A673 (cell line): ENCODE data around the gene KRTAP5-3. TPM values are rescaled to one million over a fixed set of nuclear protein-coding genes. Genes with fewer than 3 reads are reported as not detected.

Experiments used
- BruUV-seq: library from RNA; stranded (reverse); fragments of 400-500 nt; replicated peaks from 2 replicates; lab custom pipeline; 2021; lab: Mats Ljungman, UMichigan
- CTCF ChIA-PET: fragments of 300-600 bp; sonication (Branson Sonifier 250); formaldehyde crosslinking; loops from one replicate; lab custom pipeline; 2022; ENCODE audit warnings: antibody characterized with exemption; lab: Charles Lee
- POLR2A ChIA-PET: fragments of 300-600 bp; sonication (Branson Sonifier 250); formaldehyde crosslinking; loops from one replicate; lab custom pipeline; 2022; ENCODE audit warnings: antibody characterized with exemption; ENCODE audit not compliant: low non-redundant PET; lab: Charles Lee
- DNase-seq: peaks from one replicate; pipeline ENCODE4 v3.0.0-alpha.2; 2015; ENCODE audit warnings: low spot score
- H3K27ac ChIP-seq: fragments of 200-600 bp; sonication (generic); 2 replicates; pipeline ENCODE4 v1.5.1; 2016; ENCODE audit warnings: mixed run types, low read depth, mild to moderate bottlenecking, mixed read lengths, antibody characterized with exemption, low read length; ENCODE audit not compliant: poor library complexity, severe bottlenecking
- H3K27me3 ChIP-seq: fragments of 200-600 bp; sonication (generic); replicated peaks from 2 replicates; pipeline ENCODE4 v1.6.1; 2017; ENCODE audit warnings: mixed run types, low read depth, mild to moderate bottlenecking, mixed read lengths, antibody characterized with exemption, low read length; ENCODE audit not compliant: insufficient read depth, poor library complexity
- H3K36me3 ChIP-seq: fragments of 200-600 bp; sonication (generic); 2 replicates; pipeline ENCODE4 v1.6.1; 2016; ENCODE audit warnings: mixed run types, mild to moderate bottlenecking, mixed read lengths, antibody characterized with exemption, low read length; ENCODE audit not compliant: insufficient read depth, poor library complexity, severe bottlenecking
- H3K4me1 ChIP-seq: fragments of 200-600 bp; sonication (generic); 2 replicates; pipeline ENCODE4 v1.6.1; 2017; ENCODE audit warnings: mixed run types, mild to moderate bottlenecking, mixed read lengths, antibody characterized with exemption, low read length; ENCODE audit not compliant: insufficient read depth, poor library complexity, severe bottlenecking
- H3K4me3 ChIP-seq: fragments of 200-600 bp; sonication (generic); 2 replicates; pipeline ENCODE4 v1.5.1; 2016; ENCODE audit warnings: low read depth, mixed run types, mild to moderate bottlenecking, mixed read lengths, low read length; ENCODE audit not compliant: poor library complexity, severe bottlenecking
- H3K9me3 ChIP-seq: fragments of 200-600 bp; sonication (generic); 2 replicates; pipeline ENCODE4 v1.6.1; 2016; ENCODE audit warnings: mixed run types, low read depth, mild to moderate bottlenecking, mixed read lengths, antibody characterized with exemption, low read length; ENCODE audit not compliant: poor library complexity, severe bottlenecking
- EZH2 ChIP-seq: fragments of 200-600 bp; sonication (generic); IDR thresholded peaks from 2 replicates; pipeline ENCODE4 v1.6.1; 2017; ENCODE audit warnings: borderline replicate concordance, low read depth, mild to moderate bottlenecking, mixed read lengths, antibody characterized with exemption, low read length; ENCODE audit not compliant: poor library complexity, severe bottlenecking
- intact Hi-C: fragments of 100-400 bp; cut with micrococcal nuclease; formaldehyde crosslinking; loops from one replicate; pipeline ENCODE4 v1.10.0; 2022; ENCODE audit not compliant: unreplicated experiment
- total RNA-seq: library from RNA; stranded (reverse); gene quantifications from 2 replicates; pipeline ENCODE4 v1.2.3, GENCODE V29; 2021
- TF ChIP-seq, protein P1 (sequence below): fragments of 300-800, 200-600 bp; sonication (generic); conservative IDR thresholded peaks from 2 replicates; pipeline ENCODE4 v1.5.1; 2017; ENCODE audit warnings: low read depth, mild to moderate bottlenecking, antibody characterized with exemption, low read length, moderate library complexity, mixed read lengths

The KRTAP5-3 gene
- total RNA-seq, 1 experiment from 2014 or later: not detected

- intact Hi-C loops: no loop called here
- Histone ChIP-seq H3K36me3 (no peaks in the 10 kb centered on the region), H3K4me1 (no peaks in the 10 kb centered on the region), H3K27ac (no peak overlapping the region), H3K27me3 (no peaks in the 10 kb centered on the region), H3K4me3 (no peak overlapping the region), H3K9me3 (no peaks in the 10 kb centered on the region)
- CTCF ChIA-PET: no interaction called here
- POLR2A ChIA-PET: no interaction called here
- no peak for TF ChIP-seq EZH2
- TF ChIP-seq, protein P1, sequence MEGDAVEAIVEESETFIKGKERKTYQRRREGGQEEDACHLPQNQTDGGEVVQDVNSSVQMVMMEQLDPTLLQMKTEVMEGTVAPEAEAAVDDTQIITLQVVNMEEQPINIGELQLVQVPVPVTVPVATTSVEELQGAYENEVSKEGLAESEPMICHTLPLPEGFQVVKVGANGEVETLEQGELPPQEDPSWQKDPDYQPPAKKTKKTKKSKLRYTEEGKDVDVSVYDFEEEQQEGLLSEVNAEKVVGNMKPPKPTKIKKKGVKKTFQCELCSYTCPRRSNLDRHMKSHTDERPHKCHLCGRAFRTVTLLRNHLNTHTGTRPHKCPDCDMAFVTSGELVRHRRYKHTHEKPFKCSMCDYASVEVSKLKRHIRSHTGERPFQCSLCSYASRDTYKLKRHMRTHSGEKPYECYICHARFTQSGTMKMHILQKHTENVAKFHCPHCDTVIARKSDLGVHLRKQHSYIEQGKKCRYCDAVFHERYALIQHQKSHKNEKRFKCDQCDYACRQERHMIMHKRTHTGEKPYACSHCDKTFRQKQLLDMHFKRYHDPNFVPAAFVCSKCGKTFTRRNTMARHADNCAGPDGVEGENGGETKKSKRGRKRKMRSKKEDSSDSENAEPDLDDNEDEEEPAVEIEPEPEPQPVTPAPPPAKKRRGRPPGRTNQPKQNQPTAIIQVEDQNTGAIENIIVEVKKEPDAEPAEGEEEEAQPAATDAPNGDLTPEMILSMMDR: no peak
- no peak for DNase-seq
- no TSS peak for BruUV-seq
These were observed 45.7 kb downstream of the KRTAP5-3 start for GRCh38 chr11:1562469-1563148.

- intact Hi-C loops: no loop called here
- Histone ChIP-seq H3K27me3 (no peaks in the 10 kb centered on the region), H3K9me3 (no peaks in the 10 kb centered on the region), H3K4me1 (no peaks in the 10 kb centered on the region), H3K4me3 (no peak overlapping the region), H3K36me3 (no peaks in the 10 kb centered on the region), H3K27ac (no peak overlapping the region)
- no TSS peak for BruUV-seq
- TF ChIP-seq EZH2: no peak
- TF ChIP-seq, protein P1: no peak
- DNase-seq: no peak
- POLR2A ChIA-PET: no interaction called here
- CTCF ChIA-PET: no interaction called here
These were observed 46.3 kb downstream of the KRTAP5-3 start for GRCh38 chr11:1561955-1562354.

GRCh38 chr11:1561266-1561665 is 47.0 kb downstream of the KRTAP5-3 start:
- ChIA-PET POLR2A (no interaction called here), CTCF (no interaction called here)
- intact Hi-C loops: no loop called here
- H3K4me1 ChIP-seq: no peaks in the 10 kb centered on the region
- BruUV-seq: no TSS peak
- DNase-seq: no peak
- H3K27me3 ChIP-seq: no peaks in the 10 kb centered on the region
- H3K27ac ChIP-seq: no peak overlapping the region
- no peak overlapping the region for H3K4me3 ChIP-seq
- no peaks in the 10 kb centered on the region for H3K9me3 ChIP-seq
- no peaks in the 10 kb centered on the region for H3K36me3 ChIP-seq
- no peak for TF ChIP-seq EZH2
- TF ChIP-seq, protein P1: no peak
